ENCODE results near the gene CBL. TPM values are rescaled to one million over a fixed set of nuclear protein-coding genes. Genes with fewer than 3 reads are reported as not detected.
A peak's percentile ranks its signal among the peaks of the same experiment; 100 is the strongest.

Gene CBL
- total RNA-seq, 2 donors from 2014 or later = 10.8 to 16.4 TPM

DNA sequence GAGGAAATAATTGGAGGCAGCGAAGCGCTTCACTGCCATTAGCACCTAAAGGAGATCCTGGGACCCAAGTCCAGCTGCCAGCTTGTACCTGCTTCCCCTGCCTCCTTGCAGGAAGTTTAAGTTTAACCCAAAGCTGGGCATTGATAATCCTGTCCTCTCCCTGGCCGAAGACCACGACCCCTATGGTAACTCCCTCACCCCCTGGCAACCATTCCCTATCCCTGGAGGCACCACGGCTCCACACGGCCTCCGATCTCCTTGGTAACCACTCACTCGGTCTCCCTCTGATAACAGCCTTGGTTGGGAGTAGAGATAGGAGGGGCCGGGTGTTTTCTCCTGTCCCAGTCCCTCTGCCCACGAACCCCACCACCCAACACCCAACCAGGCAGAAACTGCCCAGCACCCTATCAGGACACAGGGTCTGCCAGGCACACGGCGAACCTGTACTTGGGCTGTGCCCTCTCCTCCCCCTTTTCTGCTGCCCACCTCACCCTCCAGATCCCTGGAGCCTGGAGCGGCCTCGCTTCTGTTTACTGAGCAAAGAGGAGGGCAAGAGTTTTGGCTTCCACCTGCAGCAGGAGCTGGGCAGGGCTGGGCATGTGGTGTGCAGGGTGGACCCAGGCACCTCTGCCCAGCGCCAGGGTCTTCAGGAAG, 20.0 kb upstream of the CBL start:
- H3K9me3 ChIP-seq = no peaks in the 10 kb centered on the region
- peak overlapping the region; percentile 68 for H3K27ac ChIP-seq
- intact Hi-C loops (cut with DNase I) = no loop called here
- peak overlapping the region; percentile 0 to 86 for H3K9ac ChIP-seq (ENCODE audit: low read depth in 2 of 2, low read length in 2 of 2)
- no peaks in the 10 kb centered on the region for H3K36me3 ChIP-seq
- peak; percentile 36 for DNase-seq
- H3K27me3 ChIP-seq = no peaks in the 10 kb centered on the region
- H3K4me1 ChIP-seq = no peaks in the 10 kb centered on the region
- TF ChIP-seq, protein P1, sequence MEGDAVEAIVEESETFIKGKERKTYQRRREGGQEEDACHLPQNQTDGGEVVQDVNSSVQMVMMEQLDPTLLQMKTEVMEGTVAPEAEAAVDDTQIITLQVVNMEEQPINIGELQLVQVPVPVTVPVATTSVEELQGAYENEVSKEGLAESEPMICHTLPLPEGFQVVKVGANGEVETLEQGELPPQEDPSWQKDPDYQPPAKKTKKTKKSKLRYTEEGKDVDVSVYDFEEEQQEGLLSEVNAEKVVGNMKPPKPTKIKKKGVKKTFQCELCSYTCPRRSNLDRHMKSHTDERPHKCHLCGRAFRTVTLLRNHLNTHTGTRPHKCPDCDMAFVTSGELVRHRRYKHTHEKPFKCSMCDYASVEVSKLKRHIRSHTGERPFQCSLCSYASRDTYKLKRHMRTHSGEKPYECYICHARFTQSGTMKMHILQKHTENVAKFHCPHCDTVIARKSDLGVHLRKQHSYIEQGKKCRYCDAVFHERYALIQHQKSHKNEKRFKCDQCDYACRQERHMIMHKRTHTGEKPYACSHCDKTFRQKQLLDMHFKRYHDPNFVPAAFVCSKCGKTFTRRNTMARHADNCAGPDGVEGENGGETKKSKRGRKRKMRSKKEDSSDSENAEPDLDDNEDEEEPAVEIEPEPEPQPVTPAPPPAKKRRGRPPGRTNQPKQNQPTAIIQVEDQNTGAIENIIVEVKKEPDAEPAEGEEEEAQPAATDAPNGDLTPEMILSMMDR (IDR thresholded peaks at IDR 0.05) = no peak
- peak overlapping the region; percentile 36 for H3K4me3 ChIP-seq

DNA sequence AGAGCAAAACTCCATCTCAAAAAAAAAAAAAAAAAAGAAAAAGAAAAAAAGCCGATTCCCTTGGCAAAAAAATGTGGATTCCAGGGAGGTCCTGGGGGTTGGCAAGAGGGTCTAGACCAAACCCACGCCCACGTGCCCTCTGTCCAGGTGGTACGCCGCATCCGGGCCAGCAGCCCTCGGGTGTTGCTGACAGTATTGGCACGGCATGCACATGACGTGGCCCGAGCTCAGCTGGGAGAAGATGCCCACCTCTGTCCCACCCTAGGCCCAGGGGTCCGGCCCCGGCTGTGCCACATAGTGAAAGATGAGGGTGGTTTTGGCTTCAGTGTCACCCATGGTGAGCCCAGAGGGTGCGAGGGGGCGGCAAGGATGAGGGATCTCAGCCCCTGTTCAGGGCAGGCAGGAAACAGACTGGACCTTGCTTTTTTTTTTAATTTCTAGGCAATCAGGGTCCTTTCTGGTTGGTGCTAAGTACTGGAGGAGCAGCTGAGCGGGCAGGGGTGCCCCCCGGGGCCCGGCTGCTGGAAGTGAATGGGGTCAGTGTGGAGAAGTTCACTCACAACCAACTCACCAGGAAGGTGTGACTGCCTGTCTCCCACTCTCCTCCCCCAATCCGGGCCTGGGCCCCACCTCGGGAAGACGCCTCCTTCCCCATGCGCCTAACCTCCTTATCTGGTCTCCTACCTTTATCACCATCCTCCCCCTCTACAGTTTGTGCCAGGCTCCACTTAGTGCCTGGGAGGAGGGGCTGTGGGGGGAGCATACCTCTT, 18.8 kb upstream of the CBL start:
- intact Hi-C loops (cut with DNase I) = no loop called here
- Histone ChIP-seq H3K9me3 (no peaks in the 10 kb centered on the region), H3K27ac (no peak overlapping the region), H3K4me3 (no peak overlapping the region), H3K36me3 (no peaks in the 10 kb centered on the region), H3K4me1 (no peaks in the 10 kb centered on the region), H3K9ac (ENCODE audit: low read depth in 2 of 2, low read length in 2 of 2) (no peak overlapping the region), H3K27me3 (no peaks in the 10 kb centered on the region)
- TF ChIP-seq, protein P1 (IDR thresholded peaks at IDR 0.05) = no peak
- DNase-seq = no peak

- Histone ChIP-seq H3K9me3 (no peaks in the 10 kb centered on the region), H3K4me3 (no peak overlapping the region), H3K27ac (no peak overlapping the region), H3K4me1 (no peaks in the 10 kb centered on the region), H3K27me3 (no peaks in the 10 kb centered on the region), H3K9ac (ENCODE audit: low read depth in 2 of 2, low read length in 2 of 2) (no peak overlapping the region), H3K36me3 (no peaks in the 10 kb centered on the region)
- TF ChIP-seq, protein P1 (IDR thresholded peaks at IDR 0.05) = no peak
- no peak for DNase-seq
- intact Hi-C loops (cut with DNase I) = no loop called here
These were observed 18.1 kb upstream of the CBL start for GRCh38 chr11:119188067-119188466.

GRCh38 chr11:119188887-119189286, 17.3 kb upstream of the CBL start:
- no peaks in the 10 kb centered on the region for H3K27me3 ChIP-seq
- H3K4me1 ChIP-seq = no peaks in the 10 kb centered on the region
- no peak overlapping the region for H3K4me3 ChIP-seq
- no peaks in the 10 kb centered on the region for H3K9me3 ChIP-seq
- no peak overlapping the region for H3K9ac ChIP-seq (ENCODE audit: low read depth in 2 of 2, low read length in 2 of 2)
- no peaks in the 10 kb centered on the region for H3K36me3 ChIP-seq
- DNase-seq = no peak
- TF ChIP-seq, protein P1 (IDR thresholded peaks at IDR 0.05) = no peak
- H3K27ac ChIP-seq = no peak overlapping the region
- intact Hi-C loops (cut with DNase I) = no loop called here

- Histone ChIP-seq H3K4me1 (no peaks in the 10 kb centered on the region), H3K36me3 (no peaks in the 10 kb centered on the region), H3K9ac (ENCODE audit: low read depth in 2 of 2, low read length in 2 of 2) (no peak overlapping the region), H3K27ac (no peak overlapping the region), H3K4me3 (no peak overlapping the region), H3K9me3 (no peaks in the 10 kb centered on the region), H3K27me3 (no peaks in the 10 kb centered on the region)
- intact Hi-C loops (cut with DNase I) = no loop called here
- TF ChIP-seq, protein P1 (IDR thresholded peaks at IDR 0.05) = no peak
- no peak for DNase-seq
These were observed 16.7 kb upstream of the CBL start for GRCh38 chr11:119189393-119189792.
